GM10266 (cell line): ENCODE results near the gene SPOCD1.

Experiments used
- DNase-seq: peaks from one replicate; pipeline ENCODE4 v3.0.0; 2012; ENCODE audit errors: extremely low spot score
- TF ChIP-seq, protein P1 (sequence below): IDR thresholded peaks from 2 replicates; pipeline ENCODE4 v1.5.1; 2012; ENCODE audit warnings: mild to moderate bottlenecking, low read depth; ENCODE audit not compliant: control insufficient read depth, insufficient read depth; ENCODE audit errors: missing control alignments

Gene SPOCD1

DNA sequence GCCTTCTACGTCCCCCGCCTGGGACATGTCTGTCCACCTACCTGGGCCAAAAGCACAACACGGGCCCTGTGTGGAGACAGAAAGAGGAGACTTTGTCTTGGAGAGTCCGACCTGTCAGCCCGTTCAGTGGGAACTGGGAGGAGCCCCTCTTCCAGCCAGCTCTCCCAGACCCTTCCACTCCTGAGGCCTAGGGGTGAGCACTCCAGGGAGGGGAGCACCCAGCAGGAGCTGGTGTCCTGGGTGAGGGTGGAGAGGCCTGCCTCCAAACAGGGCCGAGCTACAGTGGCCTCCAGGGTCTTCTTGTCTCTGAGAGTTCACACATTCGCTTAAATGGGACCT is 546 bp downstream of the SPOCD1 start:
- TF ChIP-seq, protein P1, sequence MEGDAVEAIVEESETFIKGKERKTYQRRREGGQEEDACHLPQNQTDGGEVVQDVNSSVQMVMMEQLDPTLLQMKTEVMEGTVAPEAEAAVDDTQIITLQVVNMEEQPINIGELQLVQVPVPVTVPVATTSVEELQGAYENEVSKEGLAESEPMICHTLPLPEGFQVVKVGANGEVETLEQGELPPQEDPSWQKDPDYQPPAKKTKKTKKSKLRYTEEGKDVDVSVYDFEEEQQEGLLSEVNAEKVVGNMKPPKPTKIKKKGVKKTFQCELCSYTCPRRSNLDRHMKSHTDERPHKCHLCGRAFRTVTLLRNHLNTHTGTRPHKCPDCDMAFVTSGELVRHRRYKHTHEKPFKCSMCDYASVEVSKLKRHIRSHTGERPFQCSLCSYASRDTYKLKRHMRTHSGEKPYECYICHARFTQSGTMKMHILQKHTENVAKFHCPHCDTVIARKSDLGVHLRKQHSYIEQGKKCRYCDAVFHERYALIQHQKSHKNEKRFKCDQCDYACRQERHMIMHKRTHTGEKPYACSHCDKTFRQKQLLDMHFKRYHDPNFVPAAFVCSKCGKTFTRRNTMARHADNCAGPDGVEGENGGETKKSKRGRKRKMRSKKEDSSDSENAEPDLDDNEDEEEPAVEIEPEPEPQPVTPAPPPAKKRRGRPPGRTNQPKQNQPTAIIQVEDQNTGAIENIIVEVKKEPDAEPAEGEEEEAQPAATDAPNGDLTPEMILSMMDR, result no peak
- DNase-seq, result no peak

DNA sequence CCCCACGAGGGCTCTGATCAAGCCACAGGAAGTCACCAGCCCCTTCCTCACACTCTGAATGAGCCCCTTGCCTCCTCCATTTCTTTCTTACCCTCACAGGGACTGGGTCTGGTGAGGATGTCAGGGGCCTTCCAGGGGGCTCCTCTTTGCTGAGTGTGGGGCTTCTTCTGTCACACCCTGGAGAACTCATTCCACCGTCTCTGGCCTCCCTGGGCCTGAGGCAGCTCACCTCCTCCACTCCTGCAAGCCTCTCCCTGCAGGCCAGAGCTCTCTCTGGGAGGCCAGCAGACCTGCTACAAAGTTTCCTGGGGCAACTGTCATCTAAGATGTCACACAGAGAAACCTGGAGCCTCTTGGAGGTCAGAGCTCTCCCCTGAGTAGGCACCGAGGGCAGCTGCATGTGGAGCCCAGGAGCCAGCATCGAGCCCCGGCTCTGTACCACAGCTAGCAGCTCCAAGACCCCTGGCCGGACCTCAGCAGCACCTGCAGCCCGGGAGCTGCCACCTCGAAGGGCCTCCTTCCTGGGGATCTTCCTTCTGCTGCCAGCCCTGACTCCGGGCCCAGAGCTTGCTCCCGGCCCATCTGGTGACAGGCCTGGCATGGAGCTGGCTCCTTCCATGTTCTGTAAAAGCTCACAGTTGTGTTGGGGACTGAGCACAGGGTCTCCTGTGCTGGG is 1.1 kb downstream of the SPOCD1 start:
- DNase-seq, result no peak

DNA sequence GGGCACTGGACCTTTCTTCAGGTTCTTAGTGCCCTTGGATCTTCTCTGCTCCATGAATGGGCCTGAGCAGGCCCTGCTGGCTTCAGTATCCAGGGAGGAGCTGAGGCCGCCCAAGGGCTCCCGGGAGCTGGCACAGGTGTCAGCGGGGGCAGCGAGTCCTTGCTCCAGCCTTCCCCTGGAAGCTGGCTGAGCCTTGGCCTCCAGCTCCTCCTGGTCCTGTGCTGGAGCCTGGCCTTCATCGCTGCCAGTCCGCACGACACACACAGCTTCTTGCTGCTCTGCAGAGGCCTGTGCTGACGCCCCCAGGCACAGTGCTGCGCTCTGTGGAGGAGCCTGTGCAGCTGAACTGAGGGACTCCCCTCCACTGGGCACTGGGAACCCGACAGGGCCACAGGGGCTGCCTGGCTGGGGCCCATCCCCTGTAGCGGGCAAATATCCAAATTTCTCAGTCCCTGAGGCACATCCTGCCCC is 1.7 kb downstream of the SPOCD1 start:
- no peak for DNase-seq

More for the DNA sequence above, 1.1 kb downstream of the SPOCD1 start:
- TF ChIP-seq, protein P1, result no peak

DNA sequence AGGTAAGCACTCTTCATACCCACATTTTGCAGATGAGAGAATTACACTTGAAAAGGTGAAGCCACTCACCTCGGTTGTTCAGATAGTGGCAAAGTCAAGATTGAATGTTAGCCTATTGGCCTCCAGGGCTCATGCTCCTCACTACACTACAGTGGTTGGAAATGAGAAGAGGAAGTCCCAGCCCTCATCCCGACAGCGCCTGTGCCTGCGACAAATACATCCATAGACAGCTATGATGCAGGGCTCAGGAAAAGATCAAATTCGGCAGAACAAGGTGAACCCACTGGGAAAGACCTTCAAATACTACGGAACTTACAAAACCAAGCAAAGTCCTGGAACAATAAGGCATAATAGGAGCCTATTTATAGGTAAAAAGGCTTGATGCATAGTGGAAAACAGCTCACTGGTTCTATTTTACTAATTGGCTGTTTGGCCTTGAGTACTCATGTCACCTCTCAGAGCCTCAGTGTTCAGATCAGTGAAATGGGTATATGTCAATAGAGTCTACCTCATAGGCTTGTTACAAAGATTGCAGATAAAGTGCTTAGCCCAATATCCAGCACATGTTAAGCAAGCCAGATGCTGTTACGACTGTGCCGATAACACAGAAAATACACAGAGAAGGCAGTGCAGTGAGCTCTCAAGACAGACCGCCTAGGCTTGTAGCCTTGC is 3.5 kb downstream of the SPOCD1 start:
- DNase-seq, result no peak
- TF ChIP-seq, protein P1, result no peak

More for the DNA sequence above, 1.7 kb downstream of the SPOCD1 start:
- TF ChIP-seq, protein P1, result no peak

DNA sequence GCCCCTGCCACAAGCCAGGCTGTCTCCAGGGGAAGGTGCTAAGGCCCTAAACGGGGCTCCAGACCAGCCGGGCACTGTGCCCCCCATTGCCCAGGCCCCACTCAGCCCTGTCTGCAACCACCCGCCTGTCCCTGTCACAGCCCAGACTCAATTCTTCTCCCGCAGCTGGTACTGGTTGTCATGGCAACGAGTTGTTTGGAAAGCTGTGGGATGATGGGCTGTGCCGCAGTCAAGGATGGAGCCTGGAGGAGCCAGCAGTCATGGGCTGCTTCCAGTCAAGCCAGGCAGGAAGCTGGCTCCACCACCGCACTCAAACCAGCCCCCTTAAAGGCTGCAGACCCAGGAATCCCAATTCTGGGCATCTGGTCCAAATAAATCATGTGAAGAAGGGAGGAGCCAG is 4.2 kb downstream of the SPOCD1 start:
- TF ChIP-seq, protein P1, result no peak
- no peak for DNase-seq

DNA sequence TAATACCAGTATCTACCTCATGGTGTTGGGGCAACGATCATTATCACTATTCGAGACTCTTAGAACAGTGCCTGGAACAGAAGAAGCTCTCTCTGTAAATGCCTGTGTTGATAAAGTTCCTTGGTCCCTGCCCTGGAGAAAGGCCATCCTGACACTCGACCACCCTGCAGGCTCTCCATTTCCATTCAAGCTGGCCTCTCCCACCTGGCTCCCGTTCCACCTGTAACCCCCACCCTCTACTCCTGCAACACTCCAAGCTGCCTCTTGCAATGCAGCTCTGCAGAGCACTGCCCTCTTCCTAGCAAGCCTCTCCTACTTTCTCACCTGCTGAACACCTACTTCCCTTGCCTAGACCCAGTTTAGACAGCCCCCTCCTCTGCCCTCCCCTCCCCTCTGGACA is 6.1 kb downstream of the SPOCD1 start:
- TF ChIP-seq, protein P1, result no peak
- DNase-seq, result no peak
